DMS153 treated with DMSO at 0.1 percent for 48 hours (cell line): Measurements from ENCODE around the gene FAM89A.
A peak's percentile ranks its signal among the peaks of the same experiment; 100 is the strongest.
"Not testable (repeated sequence)": the region's sequence is repeated elsewhere in the genome, so short reads cannot be mapped to it uniquely, and the experiment has no call there.

Source experiments
- DNase-seq: peaks from one replicate; lab custom pipeline; 2025; ENCODE audit not compliant: unreplicated experiment; lab: John Stamatoyannopoulos, UW

The FAM89A gene

GRCh38 chr1:231057410-231057809 is 17.4 kb upstream of the FAM89A start:
- no peak for DNase-seq

GRCh38 chr1:231055271-231055670 is 15.2 kb upstream of the FAM89A start:
- no peak for DNase-seq

- peak; percentile 33 for DNase-seq
Observed at GRCh38 chr1:231053493-231054162, 13.6 kb upstream of the FAM89A start.

GRCh38 chr1:231052777-231053176 is 12.7 kb upstream of the FAM89A start:
- DNase-seq, result no peak

GRCh38 chr1:231050932-231051331 is 10.9 kb upstream of the FAM89A start:
- DNase-seq, result not testable (repeated sequence)

GRCh38 chr1:231050395-231050794 is 10.3 kb upstream of the FAM89A start:
- DNase-seq, result no peak

GRCh38 chr1:231049121-231049979 is 9.3 kb upstream of the FAM89A start:
- no peak for DNase-seq

GRCh38 chr1:231048419-231048818 is 8.4 kb upstream of the FAM89A start:
- DNase-seq, result not testable (repeated sequence)

GRCh38 chr1:231047529-231047928 is 7.5 kb upstream of the FAM89A start:
- DNase-seq, result not testable (repeated sequence)

- no peak for DNase-seq
Observed at GRCh38 chr1:231046730-231047395, 6.8 kb upstream of the FAM89A start.

- DNase-seq, result not testable (repeated sequence)
Observed at GRCh38 chr1:231045921-231046729, 6.1 kb upstream of the FAM89A start.

- DNase-seq, result no peak
Observed at GRCh38 chr1:231045286-231045685, 5.2 kb upstream of the FAM89A start.

- no peak for DNase-seq
Observed at GRCh38 chr1:231044588-231044987, 4.5 kb upstream of the FAM89A start.

- DNase-seq, result no peak
Observed at GRCh38 chr1:231041719-231042261, 1.7 kb upstream of the FAM89A start.

- DNase-seq, result no peak
Observed at GRCh38 chr1:231040800-231041718, 1.0 kb upstream of the FAM89A start.

- peak; percentile 32 for DNase-seq
Observed at GRCh38 chr1:231039161-231040018, 664 bp downstream of the FAM89A start.

GRCh38 chr1:231037585-231038517 is 2.2 kb downstream of the FAM89A start:
- DNase-seq, result no peak

GRCh38 chr1:231036416-231036815 is 3.6 kb downstream of the FAM89A start:
- no peak for DNase-seq
